Stimulated activated CD8-positive, alpha-beta memory T cell treated with anti-CD3 and anti-CD28 coated beads, Interleukin-4, amount 100 ng/mL, for 1 hour (primary cell): ENCODE results near the gene WFS1.

Experiments used
- DNase-seq, 2 donors: peaks; one replicate each; pipeline ENCODE4 v3.0.0-alpha.2; 2020; ENCODE audit warnings: low read depth in 2 of 2, low spot score in 1 of 2

WFS1 gene

GRCh38 chr4:6279582-6280289, 10.1 kb downstream of the WFS1 start:
- DNase-seq, result no peak

- DNase-seq, result no peak
Observed at GRCh38 chr4:6280365-6280996, 10.8 kb downstream of the WFS1 start.

- DNase-seq, result no peak
Observed at GRCh38 chr4:6281436-6282313, 12.0 kb downstream of the WFS1 start.

- DNase-seq, result no peak
Observed at GRCh38 chr4:6282314-6282771, 12.7 kb downstream of the WFS1 start.

DNA sequence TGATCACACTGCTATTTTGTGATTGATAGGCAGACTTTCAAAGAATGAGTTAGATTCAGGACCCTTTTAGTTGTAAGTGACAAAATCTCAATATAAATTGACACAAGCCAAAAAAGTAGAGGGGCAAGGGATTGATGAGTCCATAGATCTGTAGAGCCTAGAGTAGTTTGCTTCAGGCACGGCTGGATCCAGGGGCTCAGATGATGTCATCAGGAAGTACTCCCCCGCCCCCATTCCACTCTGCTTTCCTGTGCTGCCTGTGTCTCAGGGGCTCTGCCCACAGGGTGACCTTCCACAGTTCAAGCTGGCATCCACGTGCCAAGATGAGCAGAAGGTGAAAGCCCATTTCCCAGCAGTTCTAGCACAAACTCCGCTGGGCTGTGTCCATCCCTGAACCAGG, 13.6 kb downstream of the WFS1 start:
- DNase-seq, result no peak

DNA sequence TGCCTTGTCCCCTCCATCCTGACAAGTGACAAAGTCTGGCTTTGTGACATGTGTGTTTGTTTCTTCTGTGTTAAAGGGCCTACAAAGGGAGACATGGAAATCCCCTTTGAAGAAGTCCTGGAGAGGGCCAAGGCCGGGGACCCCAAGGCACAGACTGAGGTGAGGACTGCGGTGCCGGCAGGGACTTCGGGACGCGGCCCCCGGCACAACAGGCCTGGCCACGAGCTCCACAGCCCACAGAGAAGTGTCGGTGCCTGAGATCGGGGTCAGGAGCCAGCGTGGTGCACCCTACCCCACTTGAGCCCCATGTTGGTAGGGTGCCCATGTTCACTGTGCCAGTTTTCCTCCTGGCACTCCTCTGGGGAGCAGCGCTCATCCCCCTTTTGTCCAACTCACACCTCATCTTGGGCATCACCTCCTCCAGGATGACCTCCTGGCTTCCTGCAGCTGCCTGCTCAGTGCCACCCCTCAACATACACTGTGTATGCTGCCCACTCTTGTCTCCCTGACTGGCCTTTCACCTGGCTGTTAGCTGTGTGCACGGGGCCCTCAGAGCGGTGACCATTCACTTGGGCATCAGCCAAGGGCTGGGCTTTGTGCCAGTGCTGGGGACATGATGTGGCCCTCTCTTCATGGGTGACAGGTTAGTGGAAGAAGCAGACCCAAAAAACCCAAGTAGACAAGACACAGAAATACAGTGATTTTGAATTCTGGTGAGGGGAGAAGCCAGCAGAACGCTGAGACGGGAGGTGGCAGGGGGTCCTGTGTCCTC, 17.6 kb downstream of the WFS1 start:
- no peak for DNase-seq

DNA sequence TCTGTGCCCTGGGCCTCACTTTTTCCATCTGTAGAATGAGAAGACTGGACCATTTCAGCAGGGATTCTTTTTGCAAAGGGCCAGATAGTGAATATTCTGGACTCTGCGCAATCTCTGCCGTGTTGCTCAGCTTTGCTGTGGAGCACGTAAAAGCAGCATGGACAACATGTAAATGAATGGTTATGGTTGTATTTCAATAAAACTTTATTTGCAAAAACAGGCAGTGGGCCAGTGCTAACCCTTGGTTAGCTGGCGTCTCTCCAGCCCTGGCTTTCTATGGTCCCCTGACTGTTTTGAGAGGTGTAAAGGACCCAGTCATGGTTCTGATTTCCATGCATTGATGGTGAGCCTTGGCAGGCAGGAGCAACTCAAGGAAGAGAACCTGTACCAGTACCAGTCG, 18.7 kb downstream of the WFS1 start:
- DNase-seq, result no peak

GRCh38 chr4:6288871-6289270, 19.2 kb downstream of the WFS1 start:
- no peak for DNase-seq

DNA sequence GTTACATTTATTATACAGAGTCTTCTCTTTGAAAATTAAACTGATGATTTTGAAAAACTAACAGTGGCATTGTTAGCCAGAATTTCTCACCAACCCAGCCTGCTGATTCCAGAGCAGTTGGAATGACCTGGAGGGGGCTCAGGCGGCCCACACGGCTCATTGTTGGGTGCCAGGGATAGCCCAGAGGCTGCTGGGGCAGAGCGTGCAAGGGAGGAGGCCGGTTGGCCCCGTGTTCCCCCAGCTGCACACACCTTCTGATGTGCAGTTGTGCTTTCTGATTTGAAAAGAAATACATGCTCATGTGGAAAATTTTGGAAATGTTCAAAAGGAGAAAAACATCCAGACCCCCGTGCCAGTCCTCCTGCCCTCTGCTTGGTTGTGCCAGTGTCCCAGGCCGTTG, 20.6 kb downstream of the WFS1 start:
- DNase-seq, result no peak

- no peak for DNase-seq
Observed at GRCh38 chr4:6290769-6291547, 21.3 kb downstream of the WFS1 start.

DNA sequence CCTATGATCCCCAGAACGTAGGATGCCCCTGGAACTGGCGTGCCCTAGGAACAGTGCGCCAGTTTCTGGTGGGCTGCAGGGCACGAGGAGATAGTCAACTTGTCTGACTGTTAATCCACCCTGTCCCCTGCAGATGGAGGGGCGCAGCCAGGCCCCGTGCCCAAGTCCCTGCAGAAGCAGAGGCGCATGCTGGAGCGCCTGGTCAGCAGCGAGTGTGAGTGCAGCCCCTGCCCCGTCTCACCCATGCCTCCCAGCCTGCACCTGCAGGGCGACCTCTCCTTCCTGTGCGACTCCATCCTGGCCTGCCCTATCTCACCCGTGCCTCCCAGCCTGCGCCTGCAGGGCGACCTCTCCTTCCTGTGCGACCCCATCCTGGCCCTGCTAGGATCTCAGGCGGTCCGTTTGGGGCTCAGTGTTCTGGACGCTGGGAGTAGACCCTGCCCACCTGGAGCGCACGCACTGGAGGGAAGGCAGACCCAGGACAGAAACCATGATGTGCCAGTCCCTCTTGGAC, 22.2 kb downstream of the WFS1 start:
- no peak for DNase-seq

DNA sequence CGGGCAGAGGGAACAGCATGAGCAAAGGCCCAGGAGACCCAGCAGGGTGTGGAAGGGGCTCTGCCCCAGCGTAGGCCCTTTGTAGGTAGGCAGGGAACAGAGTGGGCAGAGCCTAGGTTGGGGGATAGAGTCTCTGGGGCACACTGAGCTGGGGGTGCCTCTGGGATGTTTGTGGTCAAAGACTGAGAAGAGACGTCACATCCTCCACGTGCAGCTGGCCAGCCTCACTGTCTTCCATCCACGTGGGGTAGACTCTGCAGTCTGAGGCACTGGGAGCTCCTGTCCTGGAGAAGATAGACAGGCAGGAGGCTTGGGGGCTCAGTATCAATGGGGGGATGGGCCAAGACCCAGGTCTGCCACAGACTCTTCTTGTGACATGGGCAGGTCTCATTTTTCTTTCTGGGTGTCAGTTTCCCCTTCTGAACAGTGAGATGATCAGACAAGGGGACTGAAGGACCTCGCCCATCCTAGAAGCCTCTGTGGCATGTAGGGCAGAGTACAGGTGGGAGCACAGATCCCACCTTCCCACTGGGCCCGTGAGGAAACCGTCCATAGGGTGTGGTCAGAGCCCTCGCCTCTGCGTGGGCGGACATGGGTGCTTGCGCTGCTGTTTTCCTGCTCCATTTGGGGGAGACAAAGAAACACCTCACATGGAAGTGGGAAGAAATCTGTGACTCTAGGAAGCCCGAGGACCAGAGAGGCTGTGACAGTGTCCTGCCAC, 22.9 kb downstream of the WFS1 start:
- DNase-seq, result no peak

- DNase-seq, result no peak
Observed at GRCh38 chr4:6293097-6293445, 23.4 kb downstream of the WFS1 start.

DNA sequence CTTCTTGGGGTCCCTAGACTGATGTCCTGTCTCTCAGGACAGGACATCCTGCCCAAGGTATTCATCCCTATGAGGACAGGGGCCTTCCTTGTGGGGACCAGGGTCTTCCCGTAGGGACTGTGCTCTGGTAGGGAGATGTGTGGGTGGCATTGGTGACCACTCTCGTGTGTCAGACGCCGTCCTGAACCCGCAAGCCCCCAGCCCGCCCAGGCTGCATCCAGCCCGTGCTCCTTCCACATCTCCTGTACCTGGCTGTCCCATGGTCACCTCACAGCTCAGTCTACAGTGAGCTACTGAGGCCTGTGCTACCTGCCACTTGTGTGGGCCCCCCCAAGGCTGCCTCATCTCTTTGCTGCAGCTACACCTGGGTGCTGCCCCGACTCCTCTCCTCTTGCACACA, 24.0 kb downstream of the WFS1 start:
- DNase-seq, result no peak

- no peak for DNase-seq
Observed at GRCh38 chr4:6294705-6295421, 25.2 kb downstream of the WFS1 start.

DNA sequence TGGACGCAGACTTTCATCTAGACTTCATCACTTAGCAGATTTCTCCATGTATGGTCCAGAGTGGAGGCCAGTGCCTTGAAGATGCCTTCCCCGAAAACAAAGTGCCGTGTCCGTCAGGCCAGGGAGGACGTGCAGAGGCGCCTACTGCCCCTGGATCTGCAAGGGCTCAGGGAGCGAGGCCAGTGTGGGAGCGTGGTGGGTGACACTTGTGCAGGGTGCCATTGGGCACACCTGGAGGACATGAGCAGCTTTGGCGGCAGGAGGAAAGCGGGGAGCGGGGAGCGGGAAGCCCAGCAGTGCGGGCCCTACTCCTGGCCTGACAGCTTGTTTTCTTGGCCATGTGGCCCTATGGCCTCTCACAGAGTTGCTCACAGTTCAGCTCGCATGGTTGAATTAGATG, 25.8 kb downstream of the WFS1 start:
- no peak for DNase-seq

- no peak for DNase-seq
Observed at GRCh38 chr4:6296026-6296425, 26.4 kb downstream of the WFS1 start.

DNA sequence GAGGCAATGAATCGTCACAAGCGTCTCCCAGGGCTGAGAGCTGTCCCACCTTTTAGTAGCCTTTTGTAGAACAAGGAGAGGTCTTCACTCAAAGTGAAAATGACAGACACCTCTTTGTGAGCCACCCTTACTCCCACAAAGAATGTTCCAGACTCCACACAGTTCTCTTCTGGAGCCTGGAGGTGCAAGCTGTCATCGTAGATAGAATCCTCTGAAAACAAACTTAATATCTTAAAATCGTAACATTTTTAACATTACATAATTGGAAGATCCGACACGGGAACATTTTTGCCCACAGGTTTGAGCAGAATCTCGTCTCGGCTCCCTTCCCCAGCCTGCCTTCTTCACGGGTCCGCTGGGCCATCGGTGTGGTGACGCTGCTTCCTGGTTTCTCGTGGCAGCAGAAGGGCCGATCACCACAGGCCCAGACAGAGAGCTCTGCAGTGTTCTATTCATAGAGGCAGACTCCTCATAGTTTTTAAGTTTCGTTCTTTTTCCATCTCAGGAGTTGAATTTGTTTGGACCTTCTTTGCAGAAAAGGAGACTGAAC, 27.7 kb downstream of the WFS1 start:
- no peak for DNase-seq

- no peak for DNase-seq
Observed at GRCh38 chr4:6298035-6298434, 28.4 kb downstream of the WFS1 start.
